Endothelial cell of umbilical vein (primary cell): Measurements from ENCODE around the gene NPY. TPM values are rescaled to one million over a fixed set of nuclear protein-coding genes. Genes with fewer than 3 reads are reported as not detected.

ENCODE experiments used
- BruUV-seq: library from RNA; stranded (reverse); fragments of 400-500 nt; replicated peaks from 2 replicates; lab custom pipeline; 2021; lab: Mats Ljungman, UMichigan
- CTCF ChIA-PET: fragments of 300-600, 350-600 bp; sonication (Branson Sonifier 250); formaldehyde crosslinking; loops from one replicate; lab custom pipeline; 2021; ENCODE audit warnings: antibody characterized with exemption, inconsistent platforms; lab: Charles Lee
- POLR2A ChIA-PET: fragments of 300-600, 350-600 bp; sonication (Branson Sonifier 250); formaldehyde crosslinking; loops from one replicate; lab custom pipeline; 2021; ENCODE audit warnings: antibody characterized with exemption, inconsistent platforms; lab: Charles Lee
- DNase-seq: peaks from one replicate; pipeline ENCODE4 v3.0.0-alpha.2; 2011; ENCODE audit warnings: low read depth, low spot score
- FAIRE-seq: peaks from 2 replicates; lab custom pipeline; 2011; peaks lifted over from hg19 to GRCh38; lab: Jason Lieb, UNC
- H2AFZ ChIP-seq: 2 replicates; pipeline ENCODE4 v1.6.0; 2012; ENCODE audit warnings: low read depth, low read length, control low read depth, inconsistent platforms
- H3K27ac ChIP-seq: 2 replicates; pipeline ENCODE4 v1.5.1; 2011; ENCODE audit warnings: low read depth, mild to moderate bottlenecking, control low read depth, low read length, moderate library complexity; ENCODE audit not compliant: insufficient read depth
- H3K27me3 ChIP-seq, 2 experiments: 2 replicates each; pipeline versions ENCODE4 v1.6.0 to v1.6.1; 2011; ENCODE audit warnings: low read length in 2 of 2, mixed read lengths in 1 of 2; ENCODE audit not compliant: control insufficient read depth in 2 of 2, insufficient read depth in 2 of 2
- H3K36me3 ChIP-seq, 2 experiments: 2 replicates in 1 of 2; 3 replicates in 1 of 2; pipeline ENCODE4 v1.5.1; 2011; ENCODE audit warnings: low read length in 2 of 2, mild to moderate bottlenecking in 1 of 2, moderate library complexity in 1 of 2; ENCODE audit not compliant: control insufficient read depth in 2 of 2, insufficient read depth in 2 of 2; ENCODE audit errors: extremely low read depth in 1 of 2
- H3K4me1 ChIP-seq: 3 replicates; pipeline ENCODE4 v1.5.1; 2011; ENCODE audit warnings: mild to moderate bottlenecking, low read length; ENCODE audit not compliant: control insufficient read depth, insufficient read depth; ENCODE audit errors: extremely low read depth
- H3K4me2 ChIP-seq: 2 replicates; pipeline ENCODE4 v1.6.1; 2011; ENCODE audit warnings: low read length, control low read depth, mixed read lengths; ENCODE audit not compliant: insufficient read depth
- H3K4me3 ChIP-seq, 3 experiments: fragments of 200-600 bp in 1 of 3; sonication (generic), shearing (Covaris generic) in 1 of 3; replicated peaks in 1 of 3; 2 replicates each; pipeline ENCODE4 v1.5.1; 2011 to 2016; ENCODE audit warnings: control low read depth in 3 of 3, low read length in 3 of 3, mild to moderate bottlenecking in 2 of 3, inconsistent platforms in 1 of 3, low read depth in 1 of 3, moderate library complexity in 1 of 3; ENCODE audit not compliant: insufficient read depth in 1 of 3
- H3K79me2 ChIP-seq: 2 replicates; pipeline ENCODE4 v1.6.0; 2012; ENCODE audit warnings: low read length, inconsistent platforms; ENCODE audit not compliant: control insufficient read depth, insufficient read depth
- H3K9ac ChIP-seq: replicated peaks from 2 replicates; pipeline ENCODE3; 2011; ENCODE audit warnings: low read length, control low read depth; ENCODE audit not compliant: insufficient read depth; ENCODE audit errors: extremely low read depth
- H3K9me1 ChIP-seq: replicated peaks from 3 replicates; pipeline ENCODE4 v1.6.0; 2011; ENCODE audit warnings: mild to moderate bottlenecking, low read length; ENCODE audit not compliant: control insufficient read depth, insufficient read depth; ENCODE audit errors: extremely low read depth
- H3K9me3 ChIP-seq: replicated peaks from 2 replicates; pipeline ENCODE4 v1.5.1; 2012; ENCODE audit warnings: low read length, inconsistent platforms; ENCODE audit not compliant: control insufficient read depth, insufficient read depth
- H4K20me1 ChIP-seq: replicated peaks from 2 replicates; pipeline ENCODE3; 2011; ENCODE audit warnings: mild to moderate bottlenecking, low read length; ENCODE audit not compliant: control insufficient read depth, insufficient read depth; ENCODE audit errors: extremely low read depth
- CTCF ChIP-seq, 2 donors: IDR thresholded peaks; 1 replicate in 1 of 2; 2 replicates in 1 of 2; pipeline ENCODE4 v1.5.1; 2011; ENCODE audit warnings: low read length in 2 of 2, mild to moderate bottlenecking in 2 of 2, moderate library complexity in 2 of 2, control low read depth in 1 of 2, inconsistent platforms in 1 of 2, low read depth in 1 of 2; ENCODE audit not compliant: insufficient read depth in 1 of 2; ENCODE audit errors: extremely low read depth in 1 of 2
- EZH2 ChIP-seq: IDR thresholded peaks from 2 replicates; pipeline ENCODE4 v1.6.1; 2012; ENCODE audit warnings: borderline replicate concordance, low read depth, mild to moderate bottlenecking, moderate library complexity, low read length, inconsistent platforms; ENCODE audit not compliant: severe bottlenecking
- FOS ChIP-seq: IDR thresholded peaks from 2 replicates; pipeline ENCODE4 v1.6.1; 2011; ENCODE audit warnings: mild to moderate bottlenecking, low read length, moderate library complexity, borderline replicate concordance; ENCODE audit not compliant: insufficient read depth
- GATA2 ChIP-seq: IDR thresholded peaks from 2 replicates; pipeline ENCODE4 v1.7.0; 2011; ENCODE audit warnings: low read depth, mild to moderate bottlenecking, moderate library complexity, mixed read lengths, low read length; ENCODE audit not compliant: insufficient read length, insufficient read depth
- JUN ChIP-seq: IDR thresholded peaks from 2 replicates; pipeline ENCODE4 v1.6.1; 2011; ENCODE audit warnings: borderline replicate concordance, low read depth; ENCODE audit not compliant: insufficient read length, insufficient read depth
- MAX ChIP-seq: IDR thresholded peaks from 2 replicates; pipeline ENCODE4 v1.6.1; 2011; ENCODE audit not compliant: insufficient read depth, insufficient read length
- MYC ChIP-seq: IDR thresholded peaks from one replicate; pipeline ENCODE4 v1.6.1; 2011; ENCODE audit warnings: mild to moderate bottlenecking, low read depth, low read length
- POLR2A ChIP-seq: IDR thresholded peaks from 2 replicates; pipeline ENCODE4 v1.6.1; 2012; ENCODE audit warnings: low read depth, mild to moderate bottlenecking, control low read depth, low read length
- POLR2AphosphoS5 ChIP-seq: IDR thresholded peaks from 2 replicates; pipeline ENCODE4 v1.6.1; 2012; ENCODE audit warnings: low read depth, mild to moderate bottlenecking, control low read depth, low read length, moderate library complexity; ENCODE audit not compliant: insufficient read depth
- dilution Hi-C: fragments of 300-500 bp; cut with MboI; formaldehyde crosslinking; loops from one replicate; pipeline ENCODE4 v1.15.0; 2019; ENCODE audit warnings: low sequenced_read_pairs; ENCODE audit not compliant: extremely low pct_ligation_motif_present
- intact Hi-C: fragments of 100-400 bp; cut with micrococcal nuclease; formaldehyde crosslinking; loops from one replicate; pipeline ENCODE4 v1.10.0; 2022
- polyA plus RNA-seq, 4 experiments: library from polyadenylated mRNA; depleted of rRNA in 3 of 4; stranded (reverse) in 3 of 4; unstranded in 1 of 4; fragments of >200 nt; gene quantifications; 2 replicates each; pipeline versions ENCODE4 v1.2.1 to v1.2.3, GENCODE V29; 2011 to 2012; ENCODE audit warnings: missing spikeins in 1 of 4
- total RNA-seq: library from RNA; stranded (reverse); gene quantifications from 2 replicates; pipeline ENCODE4 v1.2.3, GENCODE V29; 2021

NPY gene
- total and polyA plus RNA-seq, 2 donors (not counting 3 experiments of a cell fraction or from before 2014, with no cell fraction given): not detected

- H3K9me1 ChIP-seq: no peaks in the 10 kb centered on the region
- no peak overlapping the region for H2AFZ ChIP-seq
- ChIA-PET POLR2A (no interaction called here), CTCF (interaction anchor here (0.8 kb wide), 1 partner anchor 13 kb away, joined by 3 read pairs; no protein-coding TSS in a partner anchor)
- H3K27ac ChIP-seq: no peak overlapping the region
- no peaks in the 10 kb centered on the region for H3K4me1 ChIP-seq
- no peaks in the 10 kb centered on the region for H4K20me1 ChIP-seq
- no peaks in the 10 kb centered on the region for H3K9me3 ChIP-seq
- dilution Hi-C loops: no loop called here
- no peak overlapping the region for H3K4me3 ChIP-seq
- DNase-seq (no peak), FAIRE-seq (no peak)
- TF ChIP-seq JUN (no peak), CTCF (IDR thresholded peaks at IDR 0.05; ENCODE audit: extremely low read depth in 1 of 2, insufficient read depth in 1 of 2, low read depth in 1 of 2, low read length in 2 of 2) (no peak), EZH2 (no peak), MAX (no peak), MYC (no peak), POLR2A (no peak), FOS (no peak), GATA2 (no peak), POLR2AphosphoS5 (no peak)
- H3K4me2 ChIP-seq: no peak overlapping the region
- H3K9ac ChIP-seq: no peak overlapping the region
- no peaks in the 10 kb centered on the region for H3K27me3 ChIP-seq
- intact Hi-C loops: no loop called here
- H3K36me3 ChIP-seq: no peaks in the 10 kb centered on the region
- no TSS peak for BruUV-seq
- H3K79me2 ChIP-seq: no peaks in the 10 kb centered on the region
These were observed 40.0 kb downstream of the NPY start for GRCh38 chr7:24323961-24324480.
